Endothelial cell of umbilical vein (primary cell): ENCODE data around the gene SAMD14. TPM values are rescaled to one million over a fixed set of nuclear protein-coding genes. Genes with fewer than 3 reads are reported as not detected.
A peak's percentile ranks its signal among the peaks of the same experiment; 100 is the strongest.

Experiments
- BruUV-seq: library from RNA; stranded (reverse); fragments of 400-500 nt; replicated peaks from 2 replicates; lab custom pipeline; 2021; lab: Mats Ljungman, UMichigan
- CTCF ChIA-PET: fragments of 300-600, 350-600 bp; sonication (Branson Sonifier 250); formaldehyde crosslinking; loops from one replicate; lab custom pipeline; 2021; ENCODE audit warnings: antibody characterized with exemption, inconsistent platforms; lab: Charles Lee
- POLR2A ChIA-PET: fragments of 300-600, 350-600 bp; sonication (Branson Sonifier 250); formaldehyde crosslinking; loops from one replicate; lab custom pipeline; 2021; ENCODE audit warnings: antibody characterized with exemption, inconsistent platforms; lab: Charles Lee
- DNase-seq: peaks from one replicate; pipeline ENCODE4 v3.0.0-alpha.2; 2011; ENCODE audit warnings: low read depth, low spot score
- FAIRE-seq: peaks from 2 replicates; lab custom pipeline; 2011; peaks lifted over from hg19 to GRCh38; lab: Jason Lieb, UNC
- H2AFZ ChIP-seq: 2 replicates; pipeline ENCODE4 v1.6.0; 2012; ENCODE audit warnings: low read depth, low read length, control low read depth, inconsistent platforms
- H3K27ac ChIP-seq: 2 replicates; pipeline ENCODE4 v1.5.1; 2011; ENCODE audit warnings: low read depth, mild to moderate bottlenecking, control low read depth, low read length, moderate library complexity; ENCODE audit not compliant: insufficient read depth
- H3K27me3 ChIP-seq, 2 experiments: 2 replicates each; pipeline versions ENCODE4 v1.6.0 to v1.6.1; 2011; ENCODE audit warnings: low read length in 2 of 2, mixed read lengths in 1 of 2; ENCODE audit not compliant: control insufficient read depth in 2 of 2, insufficient read depth in 2 of 2
- H3K36me3 ChIP-seq, 2 experiments: 2 replicates in 1 of 2; 3 replicates in 1 of 2; pipeline ENCODE4 v1.5.1; 2011; ENCODE audit warnings: low read length in 2 of 2, mild to moderate bottlenecking in 1 of 2, moderate library complexity in 1 of 2; ENCODE audit not compliant: control insufficient read depth in 2 of 2, insufficient read depth in 2 of 2; ENCODE audit errors: extremely low read depth in 1 of 2
- H3K4me1 ChIP-seq: 3 replicates; pipeline ENCODE4 v1.5.1; 2011; ENCODE audit warnings: mild to moderate bottlenecking, low read length; ENCODE audit not compliant: control insufficient read depth, insufficient read depth; ENCODE audit errors: extremely low read depth
- H3K4me2 ChIP-seq: 2 replicates; pipeline ENCODE4 v1.6.1; 2011; ENCODE audit warnings: low read length, control low read depth, mixed read lengths; ENCODE audit not compliant: insufficient read depth
- H3K4me3 ChIP-seq, 3 experiments: fragments of 200-600 bp in 1 of 3; sonication (generic), shearing (Covaris generic) in 1 of 3; replicated peaks in 1 of 3; 2 replicates each; pipeline ENCODE4 v1.5.1; 2011 to 2016; ENCODE audit warnings: control low read depth in 3 of 3, low read length in 3 of 3, mild to moderate bottlenecking in 2 of 3, inconsistent platforms in 1 of 3, low read depth in 1 of 3, moderate library complexity in 1 of 3; ENCODE audit not compliant: insufficient read depth in 1 of 3
- H3K79me2 ChIP-seq: 2 replicates; pipeline ENCODE4 v1.6.0; 2012; ENCODE audit warnings: low read length, inconsistent platforms; ENCODE audit not compliant: control insufficient read depth, insufficient read depth
- H3K9ac ChIP-seq: replicated peaks from 2 replicates; pipeline ENCODE3; 2011; ENCODE audit warnings: low read length, control low read depth; ENCODE audit not compliant: insufficient read depth; ENCODE audit errors: extremely low read depth
- H3K9me1 ChIP-seq: replicated peaks from 3 replicates; pipeline ENCODE4 v1.6.0; 2011; ENCODE audit warnings: mild to moderate bottlenecking, low read length; ENCODE audit not compliant: control insufficient read depth, insufficient read depth; ENCODE audit errors: extremely low read depth
- H3K9me3 ChIP-seq: replicated peaks from 2 replicates; pipeline ENCODE4 v1.5.1; 2012; ENCODE audit warnings: low read length, inconsistent platforms; ENCODE audit not compliant: control insufficient read depth, insufficient read depth
- H4K20me1 ChIP-seq: replicated peaks from 2 replicates; pipeline ENCODE3; 2011; ENCODE audit warnings: mild to moderate bottlenecking, low read length; ENCODE audit not compliant: control insufficient read depth, insufficient read depth; ENCODE audit errors: extremely low read depth
- EZH2 ChIP-seq: IDR thresholded peaks from 2 replicates; pipeline ENCODE4 v1.6.1; 2012; ENCODE audit warnings: borderline replicate concordance, low read depth, mild to moderate bottlenecking, moderate library complexity, low read length, inconsistent platforms; ENCODE audit not compliant: severe bottlenecking
- FOS ChIP-seq: IDR thresholded peaks from 2 replicates; pipeline ENCODE4 v1.6.1; 2011; ENCODE audit warnings: mild to moderate bottlenecking, low read length, moderate library complexity, borderline replicate concordance; ENCODE audit not compliant: insufficient read depth
- GATA2 ChIP-seq: IDR thresholded peaks from 2 replicates; pipeline ENCODE4 v1.7.0; 2011; ENCODE audit warnings: low read depth, mild to moderate bottlenecking, moderate library complexity, mixed read lengths, low read length; ENCODE audit not compliant: insufficient read length, insufficient read depth
- JUN ChIP-seq: IDR thresholded peaks from 2 replicates; pipeline ENCODE4 v1.6.1; 2011; ENCODE audit warnings: borderline replicate concordance, low read depth; ENCODE audit not compliant: insufficient read length, insufficient read depth
- MAX ChIP-seq: IDR thresholded peaks from 2 replicates; pipeline ENCODE4 v1.6.1; 2011; ENCODE audit not compliant: insufficient read depth, insufficient read length
- MYC ChIP-seq: IDR thresholded peaks from one replicate; pipeline ENCODE4 v1.6.1; 2011; ENCODE audit warnings: mild to moderate bottlenecking, low read depth, low read length
- POLR2A ChIP-seq: IDR thresholded peaks from 2 replicates; pipeline ENCODE4 v1.6.1; 2012; ENCODE audit warnings: low read depth, mild to moderate bottlenecking, control low read depth, low read length
- POLR2AphosphoS5 ChIP-seq: IDR thresholded peaks from 2 replicates; pipeline ENCODE4 v1.6.1; 2012; ENCODE audit warnings: low read depth, mild to moderate bottlenecking, control low read depth, low read length, moderate library complexity; ENCODE audit not compliant: insufficient read depth
- dilution Hi-C: fragments of 300-500 bp; cut with MboI; formaldehyde crosslinking; loops from one replicate; pipeline ENCODE4 v1.15.0; 2019; ENCODE audit warnings: low sequenced_read_pairs; ENCODE audit not compliant: extremely low pct_ligation_motif_present
- intact Hi-C: fragments of 100-400 bp; cut with micrococcal nuclease; formaldehyde crosslinking; loops from one replicate; pipeline ENCODE4 v1.10.0; 2022
- polyA plus RNA-seq, 4 experiments: library from polyadenylated mRNA; depleted of rRNA in 3 of 4; stranded (reverse) in 3 of 4; unstranded in 1 of 4; fragments of >200 nt; gene quantifications; 2 replicates each; pipeline versions ENCODE4 v1.2.1 to v1.2.3, GENCODE V29; 2011 to 2012; ENCODE audit warnings: missing spikeins in 1 of 4
- total RNA-seq: library from RNA; stranded (reverse); gene quantifications from 2 replicates; pipeline ENCODE4 v1.2.3, GENCODE V29; 2021
- TF ChIP-seq, protein P1 (sequence below), 2 donors: IDR thresholded peaks; 1 replicate in 1 of 2; 2 replicates in 1 of 2; pipeline ENCODE4 v1.5.1; 2011; ENCODE audit warnings: low read length in 2 of 2, mild to moderate bottlenecking in 2 of 2, moderate library complexity in 2 of 2, control low read depth in 1 of 2, inconsistent platforms in 1 of 2, low read depth in 1 of 2; ENCODE audit not compliant: insufficient read depth in 1 of 2; ENCODE audit errors: extremely low read depth in 1 of 2

Gene SAMD14
- total and polyA plus RNA-seq, 2 donors (not counting 3 experiments of a cell fraction or from before 2014, with no cell fraction given), result 6.8 to 15.6 TPM

DNA sequence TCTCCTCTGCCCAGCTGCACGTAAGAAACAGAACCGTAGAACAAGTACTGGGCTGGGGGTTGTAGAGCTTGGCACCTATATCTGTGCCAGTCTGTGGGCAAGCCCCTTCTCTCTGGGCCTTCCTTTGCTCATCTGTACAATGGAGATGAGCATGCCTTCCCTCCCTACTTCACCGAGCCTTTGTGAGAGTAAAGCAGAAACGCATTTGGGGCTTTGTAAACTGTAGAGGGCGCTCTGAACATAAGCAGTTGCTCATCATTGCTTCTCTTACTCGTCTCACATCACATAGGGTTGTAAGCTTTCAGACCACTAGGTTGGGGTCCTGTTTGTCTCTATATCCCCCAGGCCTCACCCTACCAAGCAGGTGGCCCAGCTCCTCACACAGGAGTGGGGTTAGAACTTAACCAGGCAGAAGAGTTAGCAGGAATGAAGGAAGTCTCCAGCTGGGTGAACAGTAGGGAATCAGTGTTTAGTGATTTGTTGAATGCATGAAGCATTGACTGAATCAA is 15.1 kb downstream of the SAMD14 start:
- Histone ChIP-seq H3K9ac (no peak overlapping the region), H3K27me3 (no peaks in the 10 kb centered on the region), H3K9me1 (no peaks in the 10 kb centered on the region), H3K27ac (no peak overlapping the region), H3K4me3 (no peak overlapping the region), H4K20me1 (no peaks in the 10 kb centered on the region), H3K9me3 (no peaks in the 10 kb centered on the region), H3K79me2 (no peaks in the 10 kb centered on the region), H3K36me3 (peaks cover 0 to 4% of the 10 kb centered on the region in 2 experiments), H3K4me1 (no peaks in the 10 kb centered on the region), H2AFZ (no peak overlapping the region), H3K4me2 (no peak overlapping the region)
- DNase-seq, result peak; percentile 68
- dilution Hi-C loops (no loop called here), intact Hi-C loops (loop anchor here (1.0 to 10.0 kb wide), 3 partner anchors 46 to 150 kb away; no protein-coding TSS in a partner anchor)
- peak; percentile 83 for FAIRE-seq
- BruUV-seq, result no TSS peak
- ChIA-PET POLR2A (no interaction called here), CTCF (interaction anchor here (0.7 to 4.6 kb wide), 26 partner anchors 9 to 184 kb away, joined by 3 to 57 read pairs (median 5); partner anchors contain the start of gene PDK2)
- TF ChIP-seq, protein P1, sequence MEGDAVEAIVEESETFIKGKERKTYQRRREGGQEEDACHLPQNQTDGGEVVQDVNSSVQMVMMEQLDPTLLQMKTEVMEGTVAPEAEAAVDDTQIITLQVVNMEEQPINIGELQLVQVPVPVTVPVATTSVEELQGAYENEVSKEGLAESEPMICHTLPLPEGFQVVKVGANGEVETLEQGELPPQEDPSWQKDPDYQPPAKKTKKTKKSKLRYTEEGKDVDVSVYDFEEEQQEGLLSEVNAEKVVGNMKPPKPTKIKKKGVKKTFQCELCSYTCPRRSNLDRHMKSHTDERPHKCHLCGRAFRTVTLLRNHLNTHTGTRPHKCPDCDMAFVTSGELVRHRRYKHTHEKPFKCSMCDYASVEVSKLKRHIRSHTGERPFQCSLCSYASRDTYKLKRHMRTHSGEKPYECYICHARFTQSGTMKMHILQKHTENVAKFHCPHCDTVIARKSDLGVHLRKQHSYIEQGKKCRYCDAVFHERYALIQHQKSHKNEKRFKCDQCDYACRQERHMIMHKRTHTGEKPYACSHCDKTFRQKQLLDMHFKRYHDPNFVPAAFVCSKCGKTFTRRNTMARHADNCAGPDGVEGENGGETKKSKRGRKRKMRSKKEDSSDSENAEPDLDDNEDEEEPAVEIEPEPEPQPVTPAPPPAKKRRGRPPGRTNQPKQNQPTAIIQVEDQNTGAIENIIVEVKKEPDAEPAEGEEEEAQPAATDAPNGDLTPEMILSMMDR (IDR thresholded peaks at IDR 0.05; ENCODE audit: extremely low read depth in 1 of 2, insufficient read depth in 1 of 2, low read depth in 1 of 2, low read length in 2 of 2), result peak; percentile 74 to 81
- TF ChIP-seq MAX, result no peak
- no peak for TF ChIP-seq GATA2

GRCh38 chr17:50114401-50114800 is 15.6 kb downstream of the SAMD14 start:
- BruUV-seq, result no TSS peak
- H3K9me1 ChIP-seq, result no peaks in the 10 kb centered on the region
- no peak overlapping the region for H3K4me2 ChIP-seq
- no peaks in the 10 kb centered on the region for H3K27me3 ChIP-seq
- intact Hi-C loops, result loop anchor here (10.0 kb wide), 1 partner anchor 150 kb away; no protein-coding TSS in a partner anchor
- H3K36me3 ChIP-seq, result peaks cover 0 to 4% of the 10 kb centered on the region in 2 experiments
- H4K20me1 ChIP-seq, result no peaks in the 10 kb centered on the region
- no peak overlapping the region for H3K27ac ChIP-seq
- TF ChIP-seq JUN (no peak), POLR2A (no peak), MAX (no peak), GATA2 (no peak), FOS (no peak), EZH2 (no peak), MYC (no peak), POLR2AphosphoS5 (no peak)
- TF ChIP-seq, protein P1 (IDR thresholded peaks at IDR 0.05; ENCODE audit: extremely low read depth in 1 of 2, insufficient read depth in 1 of 2, low read depth in 1 of 2, low read length in 2 of 2), result no peak
- ChIA-PET POLR2A (no interaction called here), CTCF (interaction anchor here (0.7 to 4.6 kb wide), 23 partner anchors 9 to 184 kb away, joined by 3 to 57 read pairs (median 5); partner anchors contain the start of gene PDK2)
- DNase-seq (no peak), FAIRE-seq (no peak)
- no peaks in the 10 kb centered on the region for H3K9me3 ChIP-seq
- no peaks in the 10 kb centered on the region for H3K4me1 ChIP-seq
- dilution Hi-C loops, result no loop called here
- H2AFZ ChIP-seq, result no peak overlapping the region
- H3K9ac ChIP-seq, result no peak overlapping the region
- H3K79me2 ChIP-seq, result no peaks in the 10 kb centered on the region
- no peak overlapping the region for H3K4me3 ChIP-seq
